Kidney (tissue), 14 donors: ENCODE measurements around the gene GPR151. TPM values are rescaled to one million over a fixed set of nuclear protein-coding genes. Genes with fewer than 3 reads are reported as not detected.
A peak's percentile ranks its signal among the peaks of the same experiment; 100 is the strongest.

ENCODE experiments used
- DNase-seq, 5 donors: peaks; one replicate each; pipeline ENCODE4 v3.0.0-alpha.2; 2013 to 2020
- FAIRE-seq: peaks from 2 replicates; lab custom pipeline; 2012; peaks lifted over from hg19 to GRCh38; lab: Jason Lieb, UNC
- H3K27ac ChIP-seq, 2 donors: one replicate each; pipeline ENCODE4 v1.7.0; 2013; ENCODE audit warnings: low read depth in 2 of 2, low read length in 2 of 2, inconsistent platforms in 1 of 2
- H3K27me3 ChIP-seq: one replicate; pipeline ENCODE4 v1.7.1; 2013; ENCODE audit warnings: low read length, inconsistent platforms; ENCODE audit not compliant: control insufficient read depth, insufficient read depth
- H3K36me3 ChIP-seq, 3 donors: one replicate each; pipeline versions ENCODE4 v1.7.0 to v1.7.1; 2013; ENCODE audit warnings: low read length in 3 of 3, control low read depth in 1 of 3, inconsistent platforms in 1 of 3; ENCODE audit not compliant: insufficient read depth in 3 of 3, control insufficient read depth in 2 of 3
- H3K4me1 ChIP-seq, 3 donors: one replicate each; pipeline versions ENCODE4 v1.7.0 to v1.7.1; 2013; ENCODE audit warnings: low read length in 3 of 3, inconsistent platforms in 1 of 3, low read depth in 1 of 3; ENCODE audit not compliant: control insufficient read depth in 2 of 3, insufficient read depth in 2 of 3
- H3K4me3 ChIP-seq, 3 donors: one replicate each; pipeline versions ENCODE4 v1.7.0 to v1.8.1; 2013; ENCODE audit warnings: low read length in 3 of 3, control low read depth in 1 of 3, inconsistent platforms in 1 of 3
- H3K9ac ChIP-seq, 3 donors: one replicate each; pipeline versions ENCODE4 v1.7.0 to v1.7.1; 2013; ENCODE audit warnings: low read length in 3 of 3, control low read depth in 1 of 3, inconsistent platforms in 1 of 3
- H3K9me3 ChIP-seq, 3 donors: one replicate each; pipeline versions ENCODE4 v1.7.0 to v1.7.1; 2013; ENCODE audit warnings: low read length in 3 of 3, control low read depth in 1 of 3, inconsistent platforms in 1 of 3; ENCODE audit not compliant: control insufficient read depth in 2 of 3, insufficient read depth in 1 of 3
- intact Hi-C: fragments of 100-400 bp; cut with DNase I; formaldehyde crosslinking; loops from one replicate; pipeline ENCODE4 v1.11.1; 2022
- polyA plus RNA-seq: library from polyadenylated mRNA; stranded (reverse); fragments of 350-450 nt; fragmentation: Illumina TruSeq; extraction: RNeasy Lipid Tissue Mini Kit (QIAGEN cat#74804); gene quantifications from one replicate; pipeline ENCODE4 v1.2.3, GENCODE V29; 2014; ENCODE audit warnings: low read depth, low replicate concordance; ENCODE audit not compliant: insufficient read depth
- total RNA-seq: library from RNA; stranded (reverse); fragmentation: NEBNext Ultra II Directional; extraction: Animal tissue kit (Norgen Biotek cat#: 25700); gene quantifications from one replicate; pipeline ENCODE4 v1.2.1, GENCODE V29; 2021
- TF ChIP-seq, protein P1 (sequence below): IDR thresholded peaks from 3 replicates; pipeline ENCODE4 v1.5.1; 2012; ENCODE audit warnings: mild to moderate bottlenecking, moderate library complexity, borderline replicate concordance; ENCODE audit not compliant: insufficient read depth; ENCODE audit errors: extremely low read depth
- donor health status: control.
- donor health status: control.
- donor health status: control.
- donor health status: control.
- donor health status: control.
- donor health status: DM: yes; HTN: yes; CAD: no.
- donor health status: Normal renal cell carcinoma (clear cell type).

GPR151 gene
- total and polyA plus RNA-seq, 2 donors from 2014 or later, result not detected

- FAIRE-seq (peak; percentile 87), DNase-seq (no peak)
- Histone ChIP-seq H3K4me1 (no peaks in the 10 kb centered on the region), H3K27me3 (no peaks in the 10 kb centered on the region), H3K9me3 (no peaks in the 10 kb centered on the region), H3K27ac (no peak overlapping the region), H3K4me3 (no peak overlapping the region), H3K36me3 (peaks cover 16 to 35% (median 21%) of the 10 kb centered on the region in 3 donors), H3K9ac (no peak overlapping the region)
- TF ChIP-seq, protein P1, sequence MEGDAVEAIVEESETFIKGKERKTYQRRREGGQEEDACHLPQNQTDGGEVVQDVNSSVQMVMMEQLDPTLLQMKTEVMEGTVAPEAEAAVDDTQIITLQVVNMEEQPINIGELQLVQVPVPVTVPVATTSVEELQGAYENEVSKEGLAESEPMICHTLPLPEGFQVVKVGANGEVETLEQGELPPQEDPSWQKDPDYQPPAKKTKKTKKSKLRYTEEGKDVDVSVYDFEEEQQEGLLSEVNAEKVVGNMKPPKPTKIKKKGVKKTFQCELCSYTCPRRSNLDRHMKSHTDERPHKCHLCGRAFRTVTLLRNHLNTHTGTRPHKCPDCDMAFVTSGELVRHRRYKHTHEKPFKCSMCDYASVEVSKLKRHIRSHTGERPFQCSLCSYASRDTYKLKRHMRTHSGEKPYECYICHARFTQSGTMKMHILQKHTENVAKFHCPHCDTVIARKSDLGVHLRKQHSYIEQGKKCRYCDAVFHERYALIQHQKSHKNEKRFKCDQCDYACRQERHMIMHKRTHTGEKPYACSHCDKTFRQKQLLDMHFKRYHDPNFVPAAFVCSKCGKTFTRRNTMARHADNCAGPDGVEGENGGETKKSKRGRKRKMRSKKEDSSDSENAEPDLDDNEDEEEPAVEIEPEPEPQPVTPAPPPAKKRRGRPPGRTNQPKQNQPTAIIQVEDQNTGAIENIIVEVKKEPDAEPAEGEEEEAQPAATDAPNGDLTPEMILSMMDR, result peak; percentile 32
- intact Hi-C loops, result no loop called here
These were observed 49.3 kb downstream of the GPR151 start for GRCh38 chr5:146466521-146467349.

- H3K4me3 ChIP-seq, result no peak overlapping the region
These were observed 52.5 kb downstream of the GPR151 start for GRCh38 chr5:146463446-146463845.

More at GRCh38 chr5:146463446-146463845, 52.5 kb downstream of the GPR151 start:
- TF ChIP-seq, protein P1, result no peak
- Histone ChIP-seq H3K4me1 (no peaks in the 10 kb centered on the region), H3K9ac (no peak overlapping the region), H3K27me3 (no peaks in the 10 kb centered on the region), H3K36me3 (peaks cover 11 to 31% (median 14%) of the 10 kb centered on the region in 3 donors), H3K27ac (no peak overlapping the region), H3K9me3 (no peaks in the 10 kb centered on the region)
- DNase-seq (no peak), FAIRE-seq (no peak)
- intact Hi-C loops, result no loop called here

Other genes with a start within 250 kb of the GPR151 start
- gene POU4F3, start 177.4 kb downstream of the GPR151 start, total RNA-seq, result 0.13 TPM
- gene POU4F3, start 177.4 kb downstream of the GPR151 start, polyA plus RNA-seq, result not detected
- gene TCERG1, start 68.9 kb downstream of the GPR151 start, total RNA-seq, result 48.6 TPM
- 16.7 TPM for gene TCERG1, start 68.9 kb downstream of the GPR151 start, polyA plus RNA-seq